Karpas-422 (cell line): Measurements from ENCODE around the gene NXPE3. TPM values are rescaled to one million over a fixed set of nuclear protein-coding genes. Genes with fewer than 3 reads are reported as not detected.

Source experiments
- DNase-seq: peaks from one replicate; pipeline ENCODE4 v3.0.0-alpha.2; 2015
- H2AFZ ChIP-seq: fragments of 200-600 bp; sonication (generic); 2 replicates; pipeline ENCODE4 v1.6.1; 2014; ENCODE audit warnings: antibody characterized with exemption, low read length, mixed read lengths
- H3K27ac ChIP-seq: fragments of 200-600 bp; sonication (generic); 2 replicates; pipeline ENCODE4 v1.5.1; 2014; ENCODE audit warnings: mild to moderate bottlenecking, low read length, moderate library complexity
- H3K27me3 ChIP-seq: fragments of 200-600 bp; sonication (generic); 2 replicates; pipeline ENCODE4 v1.6.1; 2014; ENCODE audit warnings: low read length, mixed read lengths
- H3K36me3 ChIP-seq: fragments of 200-600 bp; sonication (generic); 2 replicates; pipeline ENCODE4 v1.6.1; 2014; ENCODE audit warnings: low read length, mixed read lengths; ENCODE audit not compliant: insufficient read depth
- H3K4me1 ChIP-seq: fragments of 200-600 bp; sonication (generic); 2 replicates; pipeline ENCODE4 v1.6.1; 2014; ENCODE audit warnings: mild to moderate bottlenecking, low read length, mixed read lengths
- H3K4me2 ChIP-seq: fragments of 200-600 bp; sonication (generic); 2 replicates; pipeline ENCODE4 v1.6.1; 2014; ENCODE audit warnings: low read length, low read depth, mild to moderate bottlenecking; ENCODE audit not compliant: poor library complexity, severe bottlenecking
- H3K4me3 ChIP-seq: fragments of 200-600 bp; sonication (generic); 2 replicates; pipeline ENCODE4 v1.5.1; 2014; ENCODE audit warnings: mild to moderate bottlenecking, antibody characterized with exemption, low read length, mixed read lengths
- H3K79me2 ChIP-seq: fragments of 200-600 bp; sonication (generic); 2 replicates; pipeline ENCODE4 v1.6.1; 2014; ENCODE audit warnings: mild to moderate bottlenecking, low read length, mixed read lengths
- H3K9ac ChIP-seq: fragments of 200-600 bp; sonication (generic); 2 replicates; pipeline ENCODE4 v1.6.0; 2014; ENCODE audit warnings: low read length
- H3K9me2 ChIP-seq: fragments of 200-600 bp; sonication (generic), shearing (Covaris generic); replicated peaks from 2 replicates; pipeline ENCODE4 v1.6.0; 2014; ENCODE audit warnings: mild to moderate bottlenecking, low read length, moderate library complexity; ENCODE audit not compliant: insufficient read depth
- H3K9me3 ChIP-seq: fragments of 300-700, 200-600 bp; sonication (generic); 2 replicates; pipeline ENCODE4 v1.6.1; 2014; ENCODE audit warnings: low read length, mixed read lengths
- H4K20me1 ChIP-seq: fragments of 200-600 bp; sonication (generic); 2 replicates; pipeline ENCODE4 v1.6.1; 2014; ENCODE audit warnings: mild to moderate bottlenecking, antibody characterized with exemption, low read length, low read depth; ENCODE audit not compliant: insufficient read depth
- total RNA-seq: library from RNA; depleted of rRNA; stranded (reverse); fragments of >200 nt; shearing (Covaris generic); gene quantifications from 2 replicates; pipeline ENCODE4 v1.2.3, GENCODE V29; 2014; ENCODE audit warnings: low replicate concordance

The NXPE3 gene
- total RNA-seq, 1 experiment from 2014 or later = 20.2 TPM

DNA sequence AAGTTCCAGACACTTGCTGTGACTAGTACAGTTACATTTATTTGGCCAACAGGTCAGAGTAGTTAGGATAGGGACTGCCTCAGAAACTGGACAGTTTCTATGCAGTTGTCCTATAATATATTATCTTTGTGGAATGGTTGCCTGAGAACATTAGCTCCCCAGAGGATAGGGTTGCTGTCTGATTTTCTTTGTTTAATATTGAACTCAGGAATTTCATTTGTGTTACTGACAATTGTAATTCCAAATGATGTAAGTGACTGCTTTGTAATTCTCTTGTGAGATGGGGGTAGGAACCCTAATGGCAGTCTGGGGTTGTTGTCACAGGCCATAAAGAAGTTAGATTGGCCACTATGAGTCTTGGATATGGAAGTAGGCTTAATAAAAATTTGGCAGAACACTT lies 2.2 kb downstream of the NXPE3 start:
- no peaks in the 10 kb centered on the region for H3K9me2 ChIP-seq
- peak overlapping the region; percentile 84; the same call in 1 of the 2 replicates for H3K9ac ChIP-seq
- H3K27me3 ChIP-seq = no peaks in the 10 kb centered on the region
- peaks cover 24% of the 10 kb centered on the region; the same call in 1 of the 2 replicates for H3K36me3 ChIP-seq
- peaks cover 37% of the 10 kb centered on the region for H3K79me2 ChIP-seq
- peak overlapping the region; percentile 99; the same call in 1 of the 2 replicates for H3K4me3 ChIP-seq
- H3K4me2 ChIP-seq = peak overlapping the region; percentile 91
- H3K27ac ChIP-seq = no peak overlapping the region
- DNase-seq = no peak
- H3K4me1 ChIP-seq = peaks cover 37% of the 10 kb centered on the region
- no peak overlapping the region for H2AFZ ChIP-seq
- H4K20me1 ChIP-seq = peaks cover 2% of the 10 kb centered on the region; the same call in 1 of the 2 replicates
- no peaks in the 10 kb centered on the region for H3K9me3 ChIP-seq

DNA sequence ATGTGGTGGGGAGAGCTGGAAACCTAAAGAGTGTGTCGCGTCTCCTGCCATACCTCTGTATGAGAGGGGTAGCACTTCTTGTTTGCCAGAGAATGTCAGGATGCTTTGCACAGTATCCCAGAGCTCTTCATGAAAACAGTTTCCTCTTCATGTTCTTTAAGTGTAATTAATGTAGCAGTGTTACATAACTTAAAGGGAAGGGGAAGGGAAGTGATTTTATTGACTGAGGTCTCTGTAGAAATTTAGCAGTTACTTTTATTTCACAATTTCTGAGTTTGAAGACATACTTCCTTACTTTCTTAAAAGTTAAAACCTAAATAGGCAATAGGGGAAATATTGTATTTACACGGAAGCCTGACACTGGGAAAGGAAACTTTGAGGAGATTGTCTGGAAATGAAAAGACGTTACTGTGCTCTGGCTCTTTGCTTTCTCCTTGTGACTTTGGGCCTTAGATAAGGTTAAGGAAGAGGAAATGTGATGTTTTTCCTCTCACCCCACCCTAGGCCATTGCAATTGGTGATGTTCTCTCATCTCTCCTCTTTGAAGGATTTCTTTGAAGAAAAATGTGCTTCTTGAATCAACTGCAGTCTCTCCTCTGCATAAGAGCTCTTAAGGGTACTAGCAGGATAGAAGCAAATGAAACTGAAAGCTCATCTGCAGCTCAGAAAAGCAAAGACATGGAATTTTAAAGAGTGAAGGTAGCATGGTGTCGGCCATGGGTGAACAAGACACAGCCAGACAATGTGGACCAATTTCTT lies 6.0 kb downstream of the NXPE3 start:
- H3K4me1 ChIP-seq = peaks cover 20% of the 10 kb centered on the region
- H3K27me3 ChIP-seq = no peaks in the 10 kb centered on the region
- H3K79me2 ChIP-seq = peaks cover 39% of the 10 kb centered on the region
- H2AFZ ChIP-seq = no peak overlapping the region
- no peaks in the 10 kb centered on the region for H3K9me3 ChIP-seq
- H3K4me2 ChIP-seq = no peak overlapping the region
- H3K9me2 ChIP-seq = no peaks in the 10 kb centered on the region
- no peak overlapping the region for H3K4me3 ChIP-seq
- no peak for DNase-seq
- H3K36me3 ChIP-seq = peaks cover 57% of the 10 kb centered on the region
- no peaks in the 10 kb centered on the region for H4K20me1 ChIP-seq
- no peak overlapping the region for H3K27ac ChIP-seq
- H3K9ac ChIP-seq = no peak overlapping the region

DNA sequence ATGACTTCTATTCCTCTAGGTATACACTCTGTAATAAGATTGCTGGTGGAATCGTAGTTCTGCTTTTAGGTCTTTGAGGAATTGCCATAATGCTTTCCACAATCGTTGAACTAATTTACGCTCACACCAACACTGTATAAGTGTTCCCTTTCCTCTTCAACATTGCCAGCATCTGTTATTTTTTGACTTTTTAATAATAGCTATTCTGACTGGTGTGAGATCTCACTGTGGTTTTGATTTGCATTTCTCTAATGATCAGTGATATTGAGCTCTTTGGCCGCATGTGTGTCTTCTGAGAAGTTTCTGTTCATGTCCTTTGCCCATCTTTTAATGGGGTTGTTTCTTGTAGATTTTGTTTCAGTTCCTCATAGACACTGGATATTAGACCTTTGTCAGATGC lies 12.8 kb downstream of the NXPE3 start:
- Histone ChIP-seq H3K9me2 (no peaks in the 10 kb centered on the region), H4K20me1 (no peaks in the 10 kb centered on the region), H3K9me3 (0 out of 2 replicates have a peak, but pooled peaks cover 3% of the 10 kb centered on the region), H3K36me3 (peaks cover 87% of the 10 kb centered on the region), H3K4me3 (no peak overlapping the region), H3K4me1 (peaks cover 20% of the 10 kb centered on the region), H3K27ac (peak overlapping the region; percentile 70), H3K4me2 (peak overlapping the region; percentile 54), H2AFZ (no peak overlapping the region), H3K27me3 (no peaks in the 10 kb centered on the region), H3K9ac (no peak overlapping the region), H3K79me2 (peaks cover 63% of the 10 kb centered on the region)
- peak; percentile 85 for DNase-seq

DNA sequence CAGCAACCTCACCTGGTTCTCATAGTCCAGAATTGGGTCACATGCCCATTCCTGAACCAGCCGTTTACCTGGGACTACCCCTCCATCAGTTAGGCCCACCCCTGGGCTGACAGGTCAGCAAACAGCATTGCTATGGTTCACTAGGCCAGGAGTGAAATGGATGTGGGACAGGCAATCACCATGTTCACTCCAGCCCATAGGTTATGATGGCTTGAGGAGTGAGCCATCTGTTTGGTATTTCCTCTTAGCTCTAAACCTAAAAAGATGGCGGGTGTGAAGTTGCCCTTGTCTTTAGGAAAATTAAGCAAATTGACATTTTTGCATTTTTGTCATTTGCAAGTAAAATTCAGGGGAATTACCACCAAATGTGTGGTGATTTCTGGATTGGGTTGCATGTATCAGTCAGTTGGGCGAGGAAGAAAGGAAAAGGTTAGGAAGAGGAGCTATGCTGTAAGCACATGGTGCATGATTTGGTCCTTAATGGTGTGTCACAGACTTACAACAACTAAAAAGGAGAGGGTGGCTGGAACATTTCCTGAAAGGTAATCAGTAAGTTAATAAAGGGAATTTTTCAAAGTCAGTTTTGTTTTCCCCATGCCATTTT lies 17.2 kb downstream of the NXPE3 start:
- H3K9me3 ChIP-seq = 0 out of 2 replicates have a peak, but pooled peaks cover 3% of the 10 kb centered on the region
- H2AFZ ChIP-seq = no peak overlapping the region
- H4K20me1 ChIP-seq = no peaks in the 10 kb centered on the region
- H3K9ac ChIP-seq = no peak overlapping the region
- H3K4me2 ChIP-seq = no peak overlapping the region
- no peaks in the 10 kb centered on the region for H3K27me3 ChIP-seq
- DNase-seq = no peak
- peaks cover 54% of the 10 kb centered on the region for H3K36me3 ChIP-seq
- H3K9me2 ChIP-seq = no peaks in the 10 kb centered on the region
- no peak overlapping the region for H3K27ac ChIP-seq
- H3K4me1 ChIP-seq = peaks cover 17% of the 10 kb centered on the region
- no peak overlapping the region for H3K4me3 ChIP-seq
- H3K79me2 ChIP-seq = peaks cover 54% of the 10 kb centered on the region

DNA sequence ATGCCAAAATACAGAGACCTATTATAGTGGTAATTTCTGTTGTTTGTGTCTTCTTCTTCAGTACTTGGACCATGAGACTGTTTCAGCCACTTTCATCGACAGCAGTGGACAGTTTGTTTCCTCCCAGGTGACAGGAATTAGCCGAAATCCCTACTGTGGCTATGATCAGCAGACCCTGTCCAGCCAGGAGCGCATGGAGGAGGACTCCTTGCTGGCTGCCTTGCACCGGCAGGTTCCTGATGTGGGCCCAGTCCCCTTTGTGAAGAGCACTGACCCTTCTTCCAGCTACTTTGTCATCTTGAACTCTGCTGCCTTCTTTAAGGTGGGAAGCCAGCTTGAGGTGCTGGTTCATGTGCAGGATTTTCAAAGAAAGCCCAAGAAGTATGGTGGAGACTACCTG lies 22.2 kb downstream of the NXPE3 start:
- no peaks in the 10 kb centered on the region for H3K9me2 ChIP-seq
- H3K27me3 ChIP-seq = no peaks in the 10 kb centered on the region
- H3K4me3 ChIP-seq = no peak overlapping the region
- H2AFZ ChIP-seq = no peak overlapping the region
- no peaks in the 10 kb centered on the region for H3K4me1 ChIP-seq
- peaks cover 17% of the 10 kb centered on the region for H3K36me3 ChIP-seq
- H3K9ac ChIP-seq = no peak overlapping the region
- H3K4me2 ChIP-seq = no peak overlapping the region
- no peaks in the 10 kb centered on the region for H3K9me3 ChIP-seq
- H3K79me2 ChIP-seq = peaks cover 34% of the 10 kb centered on the region
- no peak overlapping the region for H3K27ac ChIP-seq
- H4K20me1 ChIP-seq = no peaks in the 10 kb centered on the region
- DNase-seq = no peak

DNA sequence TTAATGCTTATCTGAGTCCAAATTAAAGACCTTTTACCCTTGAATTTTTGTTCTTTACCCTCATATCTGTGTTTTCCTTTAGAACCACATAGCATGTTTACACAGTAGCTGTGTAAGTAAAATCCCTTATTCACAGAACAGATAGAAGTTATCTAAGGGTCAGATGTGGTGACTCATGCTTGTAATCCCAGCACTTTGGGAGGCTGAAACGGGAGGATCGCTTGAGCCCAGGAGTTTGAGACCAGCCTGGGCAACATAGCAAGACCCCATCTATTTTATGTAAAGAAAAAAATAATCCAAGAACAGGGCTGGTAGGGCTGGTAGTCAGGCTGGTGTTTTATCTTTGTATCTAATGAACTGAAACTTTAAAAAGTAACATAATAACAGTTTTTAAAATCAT lies 23.2 kb downstream of the NXPE3 start:
- Histone ChIP-seq H3K4me2 (no peak overlapping the region), H4K20me1 (no peaks in the 10 kb centered on the region), H3K79me2 (peaks cover 25% of the 10 kb centered on the region), H3K27ac (no peak overlapping the region), H3K4me3 (no peak overlapping the region), H3K9me3 (no peaks in the 10 kb centered on the region), H3K27me3 (no peaks in the 10 kb centered on the region), H3K36me3 (peaks cover 13% of the 10 kb centered on the region; the same call in 1 of the 2 replicates), H3K4me1 (no peaks in the 10 kb centered on the region), H3K9me2 (no peaks in the 10 kb centered on the region), H2AFZ (no peak overlapping the region), H3K9ac (no peak overlapping the region)
- DNase-seq = no peak

DNA sequence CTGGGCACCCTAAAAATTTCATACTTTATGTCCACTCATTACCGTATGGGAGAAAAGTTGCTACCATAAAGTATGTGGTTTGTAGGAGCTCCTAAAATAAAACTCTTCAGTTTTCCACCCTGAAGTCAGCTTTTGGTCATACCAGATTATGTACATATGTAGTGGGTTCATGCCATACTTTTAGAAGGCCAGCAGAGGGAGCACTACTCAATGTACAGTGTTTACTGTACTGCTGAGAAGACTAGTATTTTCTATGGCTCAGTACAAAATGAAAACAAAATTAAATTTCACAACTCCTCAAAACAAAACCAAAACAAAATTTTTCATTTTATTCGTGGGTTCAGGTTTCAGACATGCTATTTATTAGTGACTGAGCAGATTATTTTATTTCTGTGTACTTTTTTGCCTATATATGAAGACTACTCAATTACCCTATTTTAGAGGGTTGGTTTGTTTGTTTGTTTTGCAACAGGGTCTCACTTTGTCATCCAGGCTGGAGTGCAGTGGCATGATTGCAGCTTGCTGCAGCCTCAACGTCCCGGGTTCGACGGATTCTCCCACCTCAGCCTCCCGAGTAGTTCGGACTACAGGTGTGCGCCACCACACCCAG lies 24.3 kb downstream of the NXPE3 start:
- Histone ChIP-seq H3K9me3 (no peaks in the 10 kb centered on the region), H3K4me2 (no peak overlapping the region), H3K79me2 (peaks cover 21% of the 10 kb centered on the region), H3K36me3 (peaks cover 11% of the 10 kb centered on the region; the same call in 1 of the 2 replicates), H2AFZ (no peak overlapping the region), H3K27ac (no peak overlapping the region), H3K4me3 (no peak overlapping the region), H3K9ac (no peak overlapping the region), H3K9me2 (no peaks in the 10 kb centered on the region), H3K27me3 (no peaks in the 10 kb centered on the region), H3K4me1 (peaks cover 9% of the 10 kb centered on the region), H4K20me1 (no peaks in the 10 kb centered on the region)
- peak; percentile 90 for DNase-seq

DNA sequence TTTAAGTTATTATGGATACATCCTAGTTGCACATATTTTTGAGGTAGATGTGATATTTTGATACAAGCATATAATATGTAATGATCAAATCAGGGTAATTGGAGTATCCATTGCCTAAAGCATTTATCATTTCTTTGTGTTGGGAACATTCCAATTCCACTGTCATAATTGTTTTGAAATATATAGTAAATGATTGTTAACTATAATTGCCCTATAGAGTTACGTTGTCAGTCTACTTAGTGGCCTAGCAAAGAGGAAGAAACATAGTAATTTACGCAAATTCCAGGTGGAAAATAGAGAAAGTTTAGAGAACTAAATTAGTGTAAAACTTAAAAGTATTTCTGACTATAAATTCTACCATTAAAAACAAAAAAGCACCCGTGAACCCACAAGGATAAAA lies 24.9 kb downstream of the NXPE3 start:
- Histone ChIP-seq H3K9me2 (no peaks in the 10 kb centered on the region), H3K79me2 (peaks cover 21% of the 10 kb centered on the region), H3K4me3 (no peak overlapping the region)

More for the DNA sequence above, 24.9 kb downstream of the NXPE3 start:
- H3K9ac ChIP-seq = no peak overlapping the region
- H2AFZ ChIP-seq = no peak overlapping the region
- H3K27ac ChIP-seq = no peak overlapping the region
- H3K4me1 ChIP-seq = peaks cover 13% of the 10 kb centered on the region
- no peak overlapping the region for H3K4me2 ChIP-seq
- H4K20me1 ChIP-seq = no peaks in the 10 kb centered on the region
- H3K9me3 ChIP-seq = no peaks in the 10 kb centered on the region
- peaks cover 11% of the 10 kb centered on the region; the same call in 1 of the 2 replicates for H3K36me3 ChIP-seq
- H3K27me3 ChIP-seq = no peaks in the 10 kb centered on the region
- DNase-seq = no peak
